ENCODE results near the gene ODAD2.

ODAD2 gene

DNA sequence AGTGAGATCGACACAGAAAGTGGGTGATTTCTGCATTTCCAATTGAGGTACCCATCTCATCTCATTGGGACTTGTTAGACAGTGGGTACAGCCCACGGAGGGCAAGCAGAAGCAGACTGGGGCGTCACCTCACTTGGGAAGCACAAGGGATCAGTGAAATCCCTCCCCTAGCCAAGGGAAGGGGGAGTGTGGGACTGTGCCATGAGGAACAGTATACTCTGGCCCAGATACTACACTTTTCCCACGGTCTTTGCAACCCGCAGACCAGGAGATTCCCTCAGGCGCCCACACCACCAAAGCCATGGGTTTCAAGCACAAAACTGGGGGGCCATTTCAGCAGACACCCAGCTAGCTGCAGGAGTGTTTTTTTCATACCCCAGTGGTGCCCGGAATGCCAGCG lies 99.8 kb downstream of the ODAD2 start:
- no peaks in the 10 kb centered on the region for H3K36me3 ChIP-seq (ENCODE audit: insufficient read depth, low read length)
- DNase-seq = no peak
- no peak overlapping the region for H3K4me2 ChIP-seq (ENCODE audit: insufficient read depth, low read length)

DNA sequence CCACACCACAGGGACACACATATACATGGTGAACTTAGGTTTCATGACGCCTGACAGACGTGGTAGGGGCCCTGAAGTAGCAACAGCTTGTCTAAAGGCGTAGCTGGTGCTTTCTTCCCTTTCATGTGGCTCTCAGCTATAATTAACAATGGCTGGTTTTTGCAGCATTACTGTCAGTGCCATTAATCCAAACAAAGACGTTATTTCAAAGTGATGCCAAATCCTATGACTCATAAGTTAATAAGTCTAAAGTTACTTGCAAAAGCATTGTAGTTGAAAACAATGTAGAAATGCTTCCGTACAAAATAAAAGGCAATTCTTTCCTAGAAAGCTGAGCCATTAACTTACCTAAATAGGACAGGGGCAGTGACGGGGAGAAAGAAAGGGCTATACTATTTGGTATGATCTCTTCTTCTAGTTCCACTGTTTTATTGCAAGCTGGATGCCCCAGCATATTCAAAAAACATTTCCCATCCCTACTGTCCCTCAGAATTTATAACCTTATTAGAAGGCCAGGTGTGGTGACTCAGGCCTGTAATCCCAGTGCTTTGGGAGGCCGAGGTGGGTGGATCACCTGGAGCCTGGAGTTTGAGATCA lies 105.4 kb downstream of the ODAD2 start:
- no peaks in the 10 kb centered on the region for H3K36me3 ChIP-seq (ENCODE audit: insufficient read depth, low read length)
- H3K27me3 ChIP-seq (ENCODE audit: insufficient read depth, low read length, poor library complexity) = no peaks in the 10 kb centered on the region
- DNase-seq (no peak), ATAC-seq (ENCODE audit: insufficient read depth, low read depth) (no peak)
- H4K20me1 ChIP-seq (ENCODE audit: insufficient read depth, low read length) = no peaks in the 10 kb centered on the region
- H3K9ac ChIP-seq (ENCODE audit: low read depth, low read length) = no peak overlapping the region
- no peak overlapping the region for H3K4me3 ChIP-seq (ENCODE audit: low read depth in 1 of 2, low read length in 2 of 2)
- no peaks in the 10 kb centered on the region for H3K79me2 ChIP-seq (ENCODE audit: insufficient read depth, low read length)
- no peak for TF ChIP-seq EZH2 (IDR thresholded peaks at IDR 0.05; ENCODE audit: borderline replicate concordance, low read depth, low read length, severe bottlenecking)
- TF ChIP-seq, protein P1, sequence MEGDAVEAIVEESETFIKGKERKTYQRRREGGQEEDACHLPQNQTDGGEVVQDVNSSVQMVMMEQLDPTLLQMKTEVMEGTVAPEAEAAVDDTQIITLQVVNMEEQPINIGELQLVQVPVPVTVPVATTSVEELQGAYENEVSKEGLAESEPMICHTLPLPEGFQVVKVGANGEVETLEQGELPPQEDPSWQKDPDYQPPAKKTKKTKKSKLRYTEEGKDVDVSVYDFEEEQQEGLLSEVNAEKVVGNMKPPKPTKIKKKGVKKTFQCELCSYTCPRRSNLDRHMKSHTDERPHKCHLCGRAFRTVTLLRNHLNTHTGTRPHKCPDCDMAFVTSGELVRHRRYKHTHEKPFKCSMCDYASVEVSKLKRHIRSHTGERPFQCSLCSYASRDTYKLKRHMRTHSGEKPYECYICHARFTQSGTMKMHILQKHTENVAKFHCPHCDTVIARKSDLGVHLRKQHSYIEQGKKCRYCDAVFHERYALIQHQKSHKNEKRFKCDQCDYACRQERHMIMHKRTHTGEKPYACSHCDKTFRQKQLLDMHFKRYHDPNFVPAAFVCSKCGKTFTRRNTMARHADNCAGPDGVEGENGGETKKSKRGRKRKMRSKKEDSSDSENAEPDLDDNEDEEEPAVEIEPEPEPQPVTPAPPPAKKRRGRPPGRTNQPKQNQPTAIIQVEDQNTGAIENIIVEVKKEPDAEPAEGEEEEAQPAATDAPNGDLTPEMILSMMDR (IDR thresholded peaks at IDR 0.05; ENCODE audit: borderline replicate concordance, extremely low read depth, low read length, poor library complexity, severe bottlenecking) = no peak
- H3K4me1 ChIP-seq (ENCODE audit: insufficient read depth, low read length) = no peaks in the 10 kb centered on the region
- H3K4me2 ChIP-seq (ENCODE audit: insufficient read depth, low read length) = no peak overlapping the region
- H2AFZ ChIP-seq (ENCODE audit: low read depth, low read length) = no peak overlapping the region
- H3K27ac ChIP-seq (ENCODE audit: low read length) = no peak overlapping the region
- no peaks in the 10 kb centered on the region for H3K9me3 ChIP-seq (ENCODE audit: insufficient read depth, low read length, severe bottlenecking)

More for the DNA sequence above, 99.8 kb downstream of the ODAD2 start:
- Histone ChIP-seq H3K27me3 (ENCODE audit: insufficient read depth, low read length, poor library complexity) (no peaks in the 10 kb centered on the region), H2AFZ (ENCODE audit: low read depth, low read length) (peak overlapping the region; percentile 39), H3K27ac (ENCODE audit: low read length) (no peak overlapping the region), H3K4me3 (ENCODE audit: low read depth in 1 of 2, low read length in 2 of 2) (no peak overlapping the region), H3K4me1 (ENCODE audit: insufficient read depth, low read length) (peaks cover 9% of the 10 kb centered on the region), H3K9ac (ENCODE audit: low read depth, low read length) (no peak overlapping the region), H3K79me2 (ENCODE audit: insufficient read depth, low read length) (no peaks in the 10 kb centered on the region), H4K20me1 (ENCODE audit: insufficient read depth, low read length) (no peaks in the 10 kb centered on the region), H3K9me3 (ENCODE audit: insufficient read depth, low read length, severe bottlenecking) (no peaks in the 10 kb centered on the region)
- TF ChIP-seq, protein P1 (IDR thresholded peaks at IDR 0.05; ENCODE audit: borderline replicate concordance, extremely low read depth, low read length, poor library complexity, severe bottlenecking) = no peak
- no peak for TF ChIP-seq EZH2 (IDR thresholded peaks at IDR 0.05; ENCODE audit: borderline replicate concordance, low read depth, low read length, severe bottlenecking)
- no peak for ATAC-seq (ENCODE audit: insufficient read depth, low read depth)

DNA sequence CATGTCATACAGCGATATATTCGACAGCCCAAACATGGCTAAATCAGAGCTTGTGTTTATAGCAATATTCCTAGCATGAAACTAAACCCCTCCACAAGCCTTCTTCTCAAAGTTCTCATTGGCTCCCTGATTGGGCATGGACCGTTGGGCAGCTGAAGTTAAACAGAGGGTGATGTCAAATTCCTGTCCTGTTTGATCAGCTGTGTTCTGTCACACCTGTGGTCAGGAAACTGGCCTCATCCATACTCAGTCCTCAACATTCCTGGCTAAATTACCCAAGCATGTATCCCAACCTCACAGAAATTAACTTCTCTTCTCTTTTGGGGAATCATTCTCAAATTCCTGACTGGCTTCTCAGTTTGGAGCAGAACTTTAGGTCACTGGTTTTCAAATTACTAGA lies 107.9 kb downstream of the ODAD2 start:
- no peaks in the 10 kb centered on the region for H4K20me1 ChIP-seq (ENCODE audit: insufficient read depth, low read length)
- no peak overlapping the region for H3K9ac ChIP-seq (ENCODE audit: low read depth, low read length)
- H3K27me3 ChIP-seq (ENCODE audit: insufficient read depth, low read length, poor library complexity) = no peaks in the 10 kb centered on the region
- H3K4me3 ChIP-seq (ENCODE audit: low read depth in 1 of 2, low read length in 2 of 2) = no peak overlapping the region
- no peak for ATAC-seq (ENCODE audit: insufficient read depth, low read depth)
- H3K4me2 ChIP-seq (ENCODE audit: insufficient read depth, low read length) = no peak overlapping the region
- no peak for DNase-seq
- no peak overlapping the region for H3K27ac ChIP-seq (ENCODE audit: low read length)
- no peaks in the 10 kb centered on the region for H3K4me1 ChIP-seq (ENCODE audit: insufficient read depth, low read length)
- H3K9me3 ChIP-seq (ENCODE audit: insufficient read depth, low read length, severe bottlenecking) = no peaks in the 10 kb centered on the region
- H3K36me3 ChIP-seq (ENCODE audit: insufficient read depth, low read length) = no peaks in the 10 kb centered on the region
- TF ChIP-seq EZH2 (IDR thresholded peaks at IDR 0.05; ENCODE audit: borderline replicate concordance, low read depth, low read length, severe bottlenecking) = no peak
- TF ChIP-seq, protein P1 (IDR thresholded peaks at IDR 0.05; ENCODE audit: borderline replicate concordance, extremely low read depth, low read length, poor library complexity, severe bottlenecking) = no peak
- no peaks in the 10 kb centered on the region for H3K79me2 ChIP-seq (ENCODE audit: insufficient read depth, low read length)
- H2AFZ ChIP-seq (ENCODE audit: low read depth, low read length) = no peak overlapping the region

Data from DND-41 (cell line).